Measurements from ENCODE around the gene WRNIP1.

WRNIP1 gene

DNA sequence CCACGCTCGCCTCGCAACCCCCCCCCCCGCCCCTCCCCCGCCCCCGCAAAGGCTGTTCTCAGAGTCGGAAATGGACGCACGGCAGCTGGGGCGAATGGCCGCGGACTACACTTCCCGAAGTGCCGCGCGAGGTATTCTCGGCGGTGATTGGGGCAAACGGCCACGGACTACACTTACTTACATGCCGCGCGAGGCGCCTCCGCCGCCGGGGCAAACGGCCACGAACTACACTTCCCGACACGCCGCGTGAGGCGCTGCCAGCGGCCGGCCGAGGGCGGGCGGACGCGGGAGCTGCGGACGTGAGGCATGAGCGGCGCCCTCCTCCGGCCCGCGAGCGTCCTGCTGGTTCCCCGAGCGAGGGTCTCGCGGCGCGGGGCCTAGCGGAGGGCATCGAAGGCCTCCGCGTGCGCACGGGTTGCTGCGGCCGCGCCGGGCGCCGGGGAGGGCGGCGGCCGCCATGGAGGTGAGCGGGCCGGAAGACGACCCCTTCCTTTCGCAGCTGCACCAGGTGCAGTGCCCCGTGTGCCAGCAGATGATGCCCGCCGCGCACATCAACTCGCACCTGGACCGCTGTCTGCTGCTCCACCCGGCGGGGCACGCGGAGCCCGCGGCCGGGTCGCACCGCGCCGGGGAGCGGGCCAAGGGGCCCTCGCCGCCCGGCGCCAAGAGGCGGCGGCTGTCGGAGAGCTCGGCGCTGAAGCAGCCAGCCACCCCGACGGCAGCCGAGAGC lies at the start of gene WRNIP1:
TSS of gene WRNIP1 (plus strand) at position 228 of the 730 bp plus-strand sequence. CDS start at position 458, 230 bp downstream.
- Histone ChIP-seq H3K27me3 (ENCODE audit: control insufficient read depth in 1 of 2, insufficient read depth in 2 of 2, low read length in 2 of 2) (no peaks in the 10 kb centered on the region), H3K27ac (ENCODE audit: low read depth, low read length) (peak within 1 kb of the TSS; percentile 91), H3K4me1 (ENCODE audit: control insufficient read depth in 1 of 2, insufficient read depth in 2 of 2, low read length in 2 of 2) (peaks cover 28 to 30% of the 10 kb centered on the region in 2 donors), H3K4me3 (ENCODE audit: low read depth in 1 of 2, low read length in 2 of 2) (peak within 1 kb of the TSS; percentile 92 to 95), H3K9me3 (ENCODE audit: control insufficient read depth in 1 of 2, low read length in 2 of 2) (no peaks in the 10 kb centered on the region), H3K36me3 (ENCODE audit: control insufficient read depth in 1 of 2, insufficient read depth in 2 of 2, low read length in 2 of 2) (peaks cover 3 to 5% of the 10 kb centered on the region in 2 donors), H3K9ac (ENCODE audit: low read depth in 1 of 2, low read length in 2 of 2) (peak within 1 kb of the TSS; percentile 77 to 90)

GRCh38 chr6:2715737-2716136 lies 49.5 kb upstream of the WRNIP1 start:
- Histone ChIP-seq H3K9ac (ENCODE audit: low read depth in 1 of 2, low read length in 2 of 2) (no peak overlapping the region), H3K9me3 (ENCODE audit: control insufficient read depth in 1 of 2, low read length in 2 of 2) (peaks cover 4 to 8% of the 10 kb centered on the region in 2 donors), H3K4me1 (ENCODE audit: control insufficient read depth in 1 of 2, insufficient read depth in 2 of 2, low read length in 2 of 2) (peaks cover 3 to 16% of the 10 kb centered on the region in 2 donors), H3K4me3 (ENCODE audit: low read depth in 1 of 2, low read length in 2 of 2) (no peak overlapping the region), H3K27me3 (ENCODE audit: control insufficient read depth in 1 of 2, insufficient read depth in 2 of 2, low read length in 2 of 2) (no peaks in the 10 kb centered on the region), H3K27ac (ENCODE audit: low read depth, low read length) (no peak overlapping the region), H3K36me3 (ENCODE audit: control insufficient read depth in 1 of 2, insufficient read depth in 2 of 2, low read length in 2 of 2) (no peaks in the 10 kb centered on the region)

DNA sequence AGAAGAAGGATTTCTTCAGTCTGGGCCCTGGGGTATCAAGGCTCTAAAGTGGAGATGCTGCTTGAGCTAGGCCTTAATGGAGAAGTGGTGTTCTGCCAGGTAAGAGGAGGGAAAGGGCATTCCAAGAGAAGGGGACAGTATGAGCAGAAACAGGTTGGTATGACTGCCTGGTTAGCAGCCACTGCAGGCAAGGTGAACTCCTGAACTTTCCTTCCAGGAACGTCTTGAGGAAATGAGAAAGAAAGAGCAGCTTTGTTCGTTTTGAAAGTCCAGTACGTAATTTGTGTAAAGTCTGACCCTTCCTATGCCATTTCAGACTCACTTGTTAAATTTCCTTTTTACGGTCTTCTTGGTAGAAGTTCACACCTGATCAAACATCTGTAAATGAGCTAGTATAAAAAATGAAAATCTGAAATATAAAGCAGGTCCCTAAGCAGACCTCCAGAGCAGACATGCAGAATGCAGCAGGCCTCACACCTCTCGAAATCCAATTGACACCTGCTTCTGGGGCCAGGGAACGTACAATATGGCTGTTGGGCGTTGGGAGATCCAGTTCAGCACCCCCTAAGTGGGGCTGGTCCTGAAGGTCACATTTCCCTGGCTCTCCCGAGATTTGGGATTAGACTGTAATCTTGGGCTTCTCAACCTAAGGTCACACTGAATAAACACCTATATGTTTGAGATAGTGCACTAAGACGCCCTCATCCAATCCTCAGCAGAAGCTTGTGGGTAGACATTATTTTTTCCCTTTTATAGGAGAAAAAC lies 48.1 kb upstream of the WRNIP1 start:
- Histone ChIP-seq H3K27ac (ENCODE audit: low read depth, low read length) (no peak overlapping the region), H3K36me3 (ENCODE audit: control insufficient read depth in 1 of 2, insufficient read depth in 2 of 2, low read length in 2 of 2) (no peaks in the 10 kb centered on the region), H3K4me3 (ENCODE audit: low read depth in 1 of 2, low read length in 2 of 2) (no peak overlapping the region), H3K27me3 (ENCODE audit: control insufficient read depth in 1 of 2, insufficient read depth in 2 of 2, low read length in 2 of 2) (no peaks in the 10 kb centered on the region), H3K9ac (ENCODE audit: low read depth in 1 of 2, low read length in 2 of 2) (no peak overlapping the region), H3K9me3 (ENCODE audit: control insufficient read depth in 1 of 2, low read length in 2 of 2) (no peaks in the 10 kb centered on the region), H3K4me1 (ENCODE audit: control insufficient read depth in 1 of 2, insufficient read depth in 2 of 2, low read length in 2 of 2) (peaks cover 3 to 16% of the 10 kb centered on the region in 2 donors)

- Histone ChIP-seq H3K9ac (ENCODE audit: low read depth in 1 of 2, low read length in 2 of 2) (no peak overlapping the region), H3K4me1 (ENCODE audit: control insufficient read depth in 1 of 2, insufficient read depth in 2 of 2, low read length in 2 of 2) (peaks cover 3 to 16% of the 10 kb centered on the region in 2 donors), H3K27ac (ENCODE audit: low read depth, low read length) (no peak overlapping the region), H3K36me3 (ENCODE audit: control insufficient read depth in 1 of 2, insufficient read depth in 2 of 2, low read length in 2 of 2) (no peaks in the 10 kb centered on the region), H3K27me3 (ENCODE audit: control insufficient read depth in 1 of 2, insufficient read depth in 2 of 2, low read length in 2 of 2) (no peaks in the 10 kb centered on the region), H3K4me3 (ENCODE audit: low read depth in 1 of 2, low read length in 2 of 2) (no peak overlapping the region), H3K9me3 (ENCODE audit: control insufficient read depth in 1 of 2, low read length in 2 of 2) (no peaks in the 10 kb centered on the region)
Measured at GRCh38 chr6:2718334-2719092, 46.7 kb upstream of the WRNIP1 start.

GRCh38 chr6:2719093-2719455 lies 46.1 kb upstream of the WRNIP1 start:
- no peaks in the 10 kb centered on the region for H3K27me3 ChIP-seq (ENCODE audit: control insufficient read depth in 1 of 2, insufficient read depth in 2 of 2, low read length in 2 of 2)
- no peaks in the 10 kb centered on the region for H3K36me3 ChIP-seq (ENCODE audit: control insufficient read depth in 1 of 2, insufficient read depth in 2 of 2, low read length in 2 of 2)
- H3K4me3 ChIP-seq (ENCODE audit: low read depth in 1 of 2, low read length in 2 of 2), result no peak overlapping the region
- no peaks in the 10 kb centered on the region for H3K9me3 ChIP-seq (ENCODE audit: control insufficient read depth in 1 of 2, low read length in 2 of 2)
- H3K9ac ChIP-seq (ENCODE audit: low read depth in 1 of 2, low read length in 2 of 2), result no peak overlapping the region
- H3K4me1 ChIP-seq (ENCODE audit: control insufficient read depth in 1 of 2, insufficient read depth in 2 of 2, low read length in 2 of 2), result peaks cover 3 to 16% of the 10 kb centered on the region in 2 donors
- H3K27ac ChIP-seq (ENCODE audit: low read depth, low read length), result no peak overlapping the region

GRCh38 chr6:2721219-2721618 lies 44.0 kb upstream of the WRNIP1 start:
- no peak overlapping the region for H3K4me3 ChIP-seq (ENCODE audit: low read depth in 1 of 2, low read length in 2 of 2)
- H3K27me3 ChIP-seq (ENCODE audit: control insufficient read depth in 1 of 2, insufficient read depth in 2 of 2, low read length in 2 of 2), result no peaks in the 10 kb centered on the region
- H3K4me1 ChIP-seq (ENCODE audit: control insufficient read depth in 1 of 2, insufficient read depth in 2 of 2, low read length in 2 of 2), result peaks cover 0 to 11% of the 10 kb centered on the region in 2 donors
- no peaks in the 10 kb centered on the region for H3K9me3 ChIP-seq (ENCODE audit: control insufficient read depth in 1 of 2, low read length in 2 of 2)
- no peaks in the 10 kb centered on the region for H3K36me3 ChIP-seq (ENCODE audit: control insufficient read depth in 1 of 2, insufficient read depth in 2 of 2, low read length in 2 of 2)
- H3K9ac ChIP-seq (ENCODE audit: low read depth in 1 of 2, low read length in 2 of 2), result no peak overlapping the region
- H3K27ac ChIP-seq (ENCODE audit: low read depth, low read length), result no peak overlapping the region

DNA sequence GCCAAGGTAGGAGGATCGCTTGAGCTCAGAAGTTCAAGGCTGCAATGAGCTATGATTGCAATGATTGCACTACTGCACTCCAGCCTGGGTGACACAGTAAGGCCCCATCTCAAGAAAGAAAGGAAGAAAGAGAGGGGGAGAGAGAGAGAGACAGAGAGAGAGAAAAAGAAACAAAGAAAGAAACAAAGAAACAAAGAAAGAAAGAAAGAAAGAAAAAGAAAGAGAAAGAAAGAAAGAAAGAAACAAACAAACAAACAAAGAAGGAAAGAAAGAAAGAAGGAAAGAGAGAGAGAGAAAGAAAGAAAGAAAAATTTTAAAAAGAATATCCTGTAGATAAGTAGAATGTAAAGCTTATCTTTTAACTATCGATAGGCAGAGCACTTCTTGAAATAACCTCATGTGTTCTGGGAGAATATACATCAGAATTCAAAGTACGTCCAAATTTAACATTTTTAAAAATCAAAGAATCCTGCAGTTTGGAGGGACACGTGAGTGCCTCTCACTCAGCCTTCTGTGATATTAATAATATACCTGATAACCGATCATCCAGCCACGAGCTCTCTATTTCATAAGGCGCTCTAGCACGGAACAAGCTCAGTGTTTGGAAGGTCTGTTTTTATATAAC lies 39.7 kb upstream of the WRNIP1 start:
- Histone ChIP-seq H3K27ac (ENCODE audit: low read depth, low read length) (no peak overlapping the region), H3K27me3 (ENCODE audit: control insufficient read depth in 1 of 2, insufficient read depth in 2 of 2, low read length in 2 of 2) (no peaks in the 10 kb centered on the region), H3K9me3 (ENCODE audit: control insufficient read depth in 1 of 2, low read length in 2 of 2) (no peaks in the 10 kb centered on the region), H3K4me3 (ENCODE audit: low read depth in 1 of 2, low read length in 2 of 2) (no peak overlapping the region), H3K4me1 (ENCODE audit: control insufficient read depth in 1 of 2, insufficient read depth in 2 of 2, low read length in 2 of 2) (no peaks in the 10 kb centered on the region), H3K9ac (ENCODE audit: low read depth in 1 of 2, low read length in 2 of 2) (no peak overlapping the region), H3K36me3 (ENCODE audit: control insufficient read depth in 1 of 2, insufficient read depth in 2 of 2, low read length in 2 of 2) (no peaks in the 10 kb centered on the region)

DNA sequence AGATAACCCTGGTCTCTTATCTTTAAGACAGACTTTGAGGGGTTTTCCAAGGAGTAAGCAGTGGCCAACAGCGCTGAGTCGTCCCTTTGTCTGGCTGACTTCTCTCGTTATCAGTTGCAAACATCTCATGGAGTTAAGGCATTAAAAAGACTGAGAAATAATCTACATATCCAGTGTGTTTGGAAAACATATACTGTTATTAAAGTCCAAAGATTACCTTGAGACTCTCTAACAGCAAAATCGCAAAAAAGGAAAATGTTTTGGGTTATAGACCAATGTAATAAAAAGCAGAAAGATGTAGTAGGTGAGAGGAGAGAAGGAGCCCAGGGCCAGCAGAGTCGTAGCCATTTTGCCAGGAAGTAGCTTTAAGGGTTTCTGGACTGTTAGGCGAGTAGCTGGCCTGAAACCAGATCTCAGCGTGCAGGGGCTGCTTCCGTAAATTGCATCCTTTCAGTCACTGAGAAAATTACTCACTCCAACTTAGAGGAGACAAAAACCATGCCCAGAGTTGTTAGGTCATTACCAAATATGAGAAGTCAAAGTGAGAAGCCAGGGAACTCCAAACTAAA lies 39.1 kb upstream of the WRNIP1 start:
- no peaks in the 10 kb centered on the region for H3K4me1 ChIP-seq (ENCODE audit: control insufficient read depth in 1 of 2, insufficient read depth in 2 of 2, low read length in 2 of 2)
- no peak overlapping the region for H3K4me3 ChIP-seq (ENCODE audit: low read depth in 1 of 2, low read length in 2 of 2)
- no peak overlapping the region for H3K9ac ChIP-seq (ENCODE audit: low read depth in 1 of 2, low read length in 2 of 2)
- no peaks in the 10 kb centered on the region for H3K36me3 ChIP-seq (ENCODE audit: control insufficient read depth in 1 of 2, insufficient read depth in 2 of 2, low read length in 2 of 2)
- no peaks in the 10 kb centered on the region for H3K27me3 ChIP-seq (ENCODE audit: control insufficient read depth in 1 of 2, insufficient read depth in 2 of 2, low read length in 2 of 2)
- no peaks in the 10 kb centered on the region for H3K9me3 ChIP-seq (ENCODE audit: control insufficient read depth in 1 of 2, low read length in 2 of 2)
- H3K27ac ChIP-seq (ENCODE audit: low read depth, low read length), result no peak overlapping the region

DNA sequence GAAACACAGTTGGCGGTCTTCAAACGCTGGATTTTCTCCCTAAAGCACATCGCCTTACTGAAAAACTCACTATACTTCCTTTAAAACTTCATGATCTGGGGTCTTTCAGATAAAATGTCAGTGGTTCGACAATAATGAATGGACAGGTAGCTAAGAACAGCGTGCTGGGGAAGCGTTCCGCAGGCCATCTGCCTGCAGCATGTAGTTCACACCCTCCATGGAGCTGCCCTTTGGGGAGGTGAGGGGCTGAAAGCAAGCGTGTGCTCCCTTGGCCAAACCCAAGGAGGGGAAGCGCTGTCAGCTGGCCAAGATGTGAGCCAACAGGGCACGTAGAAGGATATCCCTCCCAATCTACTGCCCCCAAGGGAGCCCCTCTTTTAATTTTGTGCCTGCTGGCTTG lies 35.3 kb upstream of the WRNIP1 start:
- no peaks in the 10 kb centered on the region for H3K27me3 ChIP-seq (ENCODE audit: control insufficient read depth in 1 of 2, insufficient read depth in 2 of 2, low read length in 2 of 2)
- no peaks in the 10 kb centered on the region for H3K9me3 ChIP-seq (ENCODE audit: control insufficient read depth in 1 of 2, low read length in 2 of 2)
- H3K4me3 ChIP-seq (ENCODE audit: low read depth in 1 of 2, low read length in 2 of 2), result no peak overlapping the region
- H3K27ac ChIP-seq (ENCODE audit: low read depth, low read length), result no peak overlapping the region
- H3K4me1 ChIP-seq (ENCODE audit: control insufficient read depth in 1 of 2, insufficient read depth in 2 of 2, low read length in 2 of 2), result no peaks in the 10 kb centered on the region
- H3K36me3 ChIP-seq (ENCODE audit: control insufficient read depth in 1 of 2, insufficient read depth in 2 of 2, low read length in 2 of 2), result no peaks in the 10 kb centered on the region
- no peak overlapping the region for H3K9ac ChIP-seq (ENCODE audit: low read depth in 1 of 2, low read length in 2 of 2)
